Omental fat pad (tissue), 4 donors: ENCODE results near the gene UNC5CL. TPM values are rescaled to one million over a fixed set of nuclear protein-coding genes. Genes with fewer than 3 reads are reported as not detected.
A peak's percentile ranks its signal among the peaks of the same experiment; 100 is the strongest.

Source experiments
- ATAC-seq: fragments of 150-250 bp; one replicate; pipeline ENCODE4 v1.9.1; 2016; ENCODE audit warnings: mild to moderate bottlenecking, moderate library complexity; ENCODE audit not compliant: low FRiP score
- DNase-seq: peaks from one replicate; pipeline ENCODE4 v3.0.0-alpha.2; 2019; ENCODE audit warnings: low spot score
- CTCF ChIP-seq, 3 donors: fragments of 450-650 bp; IDR thresholded peaks; one replicate each; pipeline ENCODE4 v1.5.1; 2016 to 2017; ENCODE audit warnings: antibody characterized with exemption in 3 of 3, mild to moderate bottlenecking in 3 of 3, moderate library complexity in 2 of 3
- total RNA-seq, 4 donors: library from RNA; depleted of rRNA; stranded (reverse); fragments of >200 nt; gene quantifications; one replicate each; pipeline ENCODE4 v1.1.0, GENCODE V29; 2016

Gene UNC5CL
- total RNA-seq, 4 donors from 2014 or later = 0.56 to 1.9 (median 0.80) TPM

GRCh38 chr6:41072836-41073202 is 33.8 kb upstream of the UNC5CL start, which contains the start of gene NFYA:
Gene NFYA, plus strand, starts transcription at chr6:41072974. Its CDS starts 6,116 bp downstream, at chr6:41079090.
- ATAC-seq (peak; percentile 89), DNase-seq (no peak)
- TF ChIP-seq CTCF (IDR thresholded peaks at IDR 0.05) = no peak

DNA sequence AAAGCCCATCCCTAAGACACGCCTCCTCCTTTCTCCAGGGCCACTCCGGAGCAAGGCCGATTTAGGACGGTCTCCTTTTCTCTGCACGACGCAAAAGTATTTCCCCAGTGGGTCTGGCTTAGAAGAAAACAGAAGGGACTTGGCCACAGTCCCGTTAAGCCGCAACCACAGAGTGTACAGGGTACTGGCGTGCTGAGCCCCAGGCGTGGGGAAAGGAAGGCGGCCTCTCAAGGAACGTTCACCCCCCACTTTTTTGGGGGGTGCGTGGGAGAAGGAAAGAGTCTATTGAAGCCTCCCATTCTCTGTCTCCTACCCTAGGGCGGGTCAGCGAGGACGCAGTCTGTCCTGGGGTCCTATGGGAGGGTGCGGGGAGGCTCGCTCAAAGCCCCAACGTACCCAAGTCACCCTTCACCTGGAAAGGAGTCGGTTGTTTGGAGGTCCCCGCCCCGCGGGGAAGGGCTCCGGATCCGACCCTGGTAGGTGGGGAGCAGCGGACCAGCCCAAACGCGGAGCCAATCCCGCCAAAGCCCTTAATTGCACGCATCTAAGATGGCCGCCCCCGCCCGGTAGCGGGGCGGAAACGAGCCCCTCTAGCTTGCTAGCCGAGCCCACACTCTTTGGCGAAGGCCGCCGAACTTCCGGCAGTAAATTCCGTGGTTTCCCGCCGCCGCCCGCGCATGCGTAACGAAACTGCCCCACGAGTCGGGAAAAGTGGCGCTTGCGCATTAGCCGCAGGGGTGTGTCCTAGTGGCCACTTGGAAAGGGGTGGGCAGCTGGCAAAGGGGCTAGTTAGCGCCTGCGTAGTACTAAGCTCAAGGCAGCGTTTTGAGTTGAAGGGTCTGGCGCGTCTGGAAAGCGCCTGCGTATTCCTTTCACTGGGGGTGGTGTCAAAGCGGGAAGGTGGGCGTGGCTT is 33.2 kb upstream of the UNC5CL start, which contains the start of gene OARD1:
Gene OARD1 (minus strand): TSS at position 434 of the 913 bp plus-strand sequence. CDS start 722 bp downstream, outside the sequence.
- ATAC-seq = peak; percentile 88
- peak; percentile 98 for DNase-seq
- TF ChIP-seq CTCF (IDR thresholded peaks at IDR 0.05) = no peak

DNA sequence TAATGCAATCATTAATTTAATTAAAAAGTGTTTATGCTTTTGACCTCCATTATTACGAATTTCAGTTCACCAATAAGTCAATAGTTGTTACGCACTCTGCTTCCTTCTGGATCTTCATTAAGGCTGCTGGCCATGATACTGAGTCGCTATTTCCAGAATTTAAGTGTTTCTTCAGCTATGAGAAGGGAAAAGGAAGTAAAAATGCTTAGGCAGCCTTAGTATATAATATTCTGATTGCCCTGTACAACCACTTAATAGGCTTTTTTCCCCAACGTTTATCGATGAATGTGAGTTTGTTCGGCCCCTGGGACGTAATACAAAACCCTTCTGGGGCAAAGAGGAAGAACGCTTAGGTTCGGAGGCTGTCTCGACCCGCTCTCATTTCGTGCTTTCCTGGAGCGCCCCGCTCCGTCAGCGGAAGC is 32.5 kb upstream of the UNC5CL start:
- no peak for TF ChIP-seq CTCF (IDR thresholded peaks at IDR 0.05)
- DNase-seq (no peak), ATAC-seq (no peak)

GRCh38 chr6:41066867-41067304 is 27.9 kb upstream of the UNC5CL start:
- TF ChIP-seq CTCF (IDR thresholded peaks at IDR 0.05) = no peak
- ATAC-seq (no peak), DNase-seq (peak; percentile 71)

DNA sequence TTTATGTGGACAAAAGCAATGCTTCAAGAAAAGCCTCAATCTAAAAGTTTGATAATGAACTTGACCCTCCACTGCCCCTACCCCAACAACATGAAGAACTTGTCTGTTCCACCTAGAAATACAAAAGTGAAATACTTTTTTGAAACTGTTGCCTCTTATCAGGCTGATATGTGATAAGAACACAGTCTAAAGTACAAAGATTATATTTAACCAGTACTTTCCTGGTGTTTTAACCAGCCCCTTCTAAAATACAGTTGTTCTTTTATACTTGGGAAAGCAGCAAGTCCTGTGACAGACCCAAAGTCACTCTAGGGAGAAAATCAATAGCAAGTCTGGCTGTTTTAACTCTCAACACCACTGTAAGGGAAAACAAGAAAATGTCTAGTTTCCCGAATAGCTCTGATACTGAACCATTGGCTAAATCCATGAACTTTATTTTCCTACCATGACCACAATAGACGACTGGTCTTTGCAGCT is 26.6 kb upstream of the UNC5CL start:
- ATAC-seq = no peak
- no peak for DNase-seq

DNA sequence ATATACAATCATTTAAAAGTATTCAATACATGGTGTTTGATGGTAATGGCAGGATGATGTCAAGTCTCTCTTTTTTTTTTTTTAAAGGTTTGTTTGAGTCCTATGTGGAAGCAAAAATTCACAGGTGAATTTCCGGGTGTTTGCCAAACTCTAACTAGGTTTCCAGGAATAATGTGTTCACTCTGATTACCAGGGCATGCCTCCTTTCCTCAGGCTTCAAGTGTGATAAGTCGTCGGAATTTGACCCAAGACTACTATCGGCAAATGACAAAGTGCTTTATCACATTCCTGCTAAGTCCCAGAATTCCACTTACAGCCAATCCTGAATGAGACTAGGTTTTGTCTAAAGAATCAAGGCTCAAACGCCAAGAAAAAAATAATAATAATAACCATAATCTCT is 25.8 kb upstream of the UNC5CL start:
- no peak for DNase-seq
- no peak for TF ChIP-seq CTCF (IDR thresholded peaks at IDR 0.05)
- no peak for ATAC-seq

More for the DNA sequence above, 26.6 kb upstream of the UNC5CL start:
- no peak for TF ChIP-seq CTCF (IDR thresholded peaks at IDR 0.05)
